ENCODE results near the gene IQSEC1.

DNA sequence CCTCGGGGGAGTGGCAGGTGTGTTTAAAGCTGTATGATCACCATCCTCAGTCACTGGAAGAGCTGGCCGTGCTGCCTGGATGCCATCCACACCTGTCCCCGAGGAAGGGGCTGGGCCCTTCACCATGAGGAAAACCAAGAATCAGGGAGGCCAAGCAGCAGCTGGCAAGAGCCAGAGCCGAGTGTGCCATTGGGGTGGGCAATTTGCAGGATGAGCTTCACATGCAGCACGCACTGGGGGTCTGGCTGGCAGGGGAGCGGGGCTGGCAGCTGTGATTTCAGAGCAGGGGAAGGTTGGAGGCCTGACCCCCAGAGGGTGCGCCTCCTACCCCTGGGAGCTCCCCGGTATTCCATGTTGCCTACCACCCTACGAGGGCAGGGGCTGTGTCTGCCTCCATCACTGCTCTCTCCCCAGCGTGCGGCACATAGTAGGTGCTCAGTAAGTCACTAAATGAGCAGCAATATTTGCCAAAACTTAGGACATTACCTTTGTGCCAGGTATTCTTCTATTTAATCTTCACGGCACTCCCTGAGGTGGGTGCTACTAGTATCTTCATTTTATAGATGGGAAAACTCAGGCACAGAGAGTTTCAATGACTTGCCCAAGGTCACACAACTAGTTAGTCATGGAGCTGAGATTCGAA lies 30.3 kb upstream of the IQSEC1 start:
- no peak for TF ChIP-seq EGR1 (IDR thresholded peaks at IDR 0.05)
- TF ChIP-seq, protein P1, sequence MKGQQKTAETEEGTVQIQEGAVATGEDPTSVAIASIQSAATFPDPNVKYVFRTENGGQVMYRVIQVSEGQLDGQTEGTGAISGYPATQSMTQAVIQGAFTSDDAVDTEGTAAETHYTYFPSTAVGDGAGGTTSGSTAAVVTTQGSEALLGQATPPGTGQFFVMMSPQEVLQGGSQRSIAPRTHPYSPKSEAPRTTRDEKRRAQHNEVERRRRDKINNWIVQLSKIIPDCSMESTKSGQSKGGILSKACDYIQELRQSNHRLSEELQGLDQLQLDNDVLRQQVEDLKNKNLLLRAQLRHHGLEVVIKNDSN (IDR thresholded peaks at IDR 0.05), result no peak
- TF ChIP-seq TAF1 (IDR thresholded peaks at IDR 0.05; ENCODE audit: low read depth), result no peak
- no peak for TF ChIP-seq MAX (IDR thresholded peaks at IDR 0.05)
- TF ChIP-seq YY1 (IDR thresholded peaks at IDR 0.05; ENCODE audit: low read depth), result no peak
- no peak for TF ChIP-seq TCF12 (IDR thresholded peaks at IDR 0.05; ENCODE audit: low read depth)
- TF ChIP-seq ZBTB7A (IDR thresholded peaks at IDR 0.05; ENCODE audit: low read depth), result no peak
- no peak for TF ChIP-seq CEBPB (IDR thresholded peaks at IDR 0.05)
- TF ChIP-seq FOXM1 (IDR thresholded peaks at IDR 0.05; ENCODE audit: borderline replicate concordance, low read depth), result no peak
- TF ChIP-seq EP300 (IDR thresholded peaks at IDR 0.05; ENCODE audit: borderline replicate concordance), result no peak
- no peak for TF ChIP-seq CREB1 (IDR thresholded peaks at IDR 0.05; ENCODE audit: low read depth)
- no peak for TF ChIP-seq TEAD4 (IDR thresholded peaks at IDR 0.05)

All from Ishikawa (cell line).